ENCODE measurements around the gene PGA3. TPM values are rescaled to one million over a fixed set of nuclear protein-coding genes. Genes with fewer than 3 reads are reported as not detected.
A peak's percentile ranks its signal among the peaks of the same experiment; 100 is the strongest.
"Not testable (repeated sequence)": the region's sequence is repeated elsewhere in the genome, so short reads cannot be mapped to it uniquely, and the experiment has no call there.

Gene PGA3
- not detected in 2 replicates for total RNA-seq (2012; rRNA removed)

GRCh38 chr11:61202950-61203746, at the start of gene PGA3:
Gene PGA3, plus strand, starts transcription at chr11:61203515. Its CDS starts 50 bp downstream, at chr11:61203565.
- H3K4me1 ChIP-seq (ENCODE audit: control insufficient read depth, insufficient read depth, low read length); H3K9ac ChIP-seq (ENCODE audit: low read depth, low read length); H3K4me3 ChIP-seq (ENCODE audit: low read length); H3K36me3 ChIP-seq (ENCODE audit: insufficient read depth, low read length); H3K4me2 ChIP-seq (ENCODE audit: low read length); H3K9me3 ChIP-seq (replicated peaks; ENCODE audit: low read length): not testable (repeated sequence)
- H3K27me3 ChIP-seq (ENCODE audit: control insufficient read depth, insufficient read depth, low read length), result peaks cover 20% of the 10 kb centered on the region

DNA sequence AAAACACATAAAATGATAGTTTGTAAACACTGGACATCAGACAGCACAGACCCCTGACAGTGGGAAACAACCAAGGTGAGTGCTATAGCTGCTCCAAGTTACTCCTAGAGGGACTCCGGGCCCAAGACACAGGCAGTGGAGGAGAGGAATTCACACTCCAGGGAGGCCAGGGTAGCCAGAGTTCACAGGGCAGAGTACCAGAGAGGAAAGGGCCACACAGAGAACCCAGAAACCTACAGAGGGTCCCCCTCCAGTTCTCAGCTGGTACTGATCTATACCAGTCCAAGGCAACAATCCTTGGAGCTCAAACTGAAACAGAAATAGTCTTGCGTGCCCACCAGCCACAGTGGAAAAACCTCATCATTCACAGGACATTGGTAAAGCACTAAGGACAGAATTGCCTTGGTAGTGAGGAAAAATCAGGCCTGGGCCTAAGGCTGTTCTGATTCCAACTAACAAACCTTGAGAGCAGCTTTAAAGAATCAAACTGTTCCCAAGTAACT, 49.7 kb upstream of the PGA3 start:
- H3K27me3 ChIP-seq (ENCODE audit: control insufficient read depth, insufficient read depth, low read length), result no peaks in the 10 kb centered on the region
- H3K9me3 ChIP-seq (replicated peaks; ENCODE audit: low read length), result peaks cover 8% of the 10 kb centered on the region
- H3K4me2 ChIP-seq (ENCODE audit: low read length), result peak overlapping the region; percentile 59
- H3K4me3 ChIP-seq (ENCODE audit: low read length), result peak overlapping the region; percentile 28
- peak overlapping the region; percentile 66 for H3K9ac ChIP-seq (ENCODE audit: low read depth, low read length)
- H3K4me1 ChIP-seq (ENCODE audit: control insufficient read depth, insufficient read depth, low read length), result peaks cover 49% of the 10 kb centered on the region
- peaks cover 6% of the 10 kb centered on the region for H3K36me3 ChIP-seq (ENCODE audit: insufficient read depth, low read length)

- Histone ChIP-seq H3K4me3 (ENCODE audit: low read length) (no peak overlapping the region), H3K9ac (ENCODE audit: low read depth, low read length) (no peak overlapping the region), H3K4me2 (ENCODE audit: low read length) (no peak overlapping the region), H3K36me3 (ENCODE audit: insufficient read depth, low read length) (peaks cover 6% of the 10 kb centered on the region), H3K27me3 (ENCODE audit: control insufficient read depth, insufficient read depth, low read length) (no peaks in the 10 kb centered on the region), H3K9me3 (replicated peaks; ENCODE audit: low read length) (peaks cover 8% of the 10 kb centered on the region), H3K4me1 (ENCODE audit: control insufficient read depth, insufficient read depth, low read length) (peaks cover 53% of the 10 kb centered on the region)
These were observed 48.8 kb upstream of the PGA3 start for GRCh38 chr11:61154528-61154927.

DNA sequence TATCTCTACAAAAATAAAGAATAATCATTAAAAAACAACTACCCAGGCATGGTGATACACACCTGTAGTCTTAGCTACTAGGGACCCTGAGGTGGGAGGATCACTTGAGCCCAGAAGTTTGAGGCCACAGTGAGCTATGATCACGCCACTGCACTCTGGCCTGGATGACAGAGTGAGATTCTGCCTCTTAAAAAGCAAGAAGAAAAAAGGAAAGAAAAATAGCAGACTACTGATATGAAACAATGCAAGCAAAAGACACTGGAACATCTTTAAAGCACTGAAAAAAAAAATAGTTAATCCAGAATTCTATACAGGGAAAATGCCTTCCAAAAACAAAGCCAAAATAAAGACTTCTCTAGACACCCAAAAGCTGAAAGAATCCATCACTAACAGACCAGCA, 48.0 kb upstream of the PGA3 start:
- H3K4me1 ChIP-seq (ENCODE audit: control insufficient read depth, insufficient read depth, low read length), result peaks cover 51% of the 10 kb centered on the region
- no peak overlapping the region for H3K4me3 ChIP-seq (ENCODE audit: low read length)
- H3K36me3 ChIP-seq (ENCODE audit: insufficient read depth, low read length), result peaks cover 6% of the 10 kb centered on the region
- no peak overlapping the region for H3K9ac ChIP-seq (ENCODE audit: low read depth, low read length)
- H3K27me3 ChIP-seq (ENCODE audit: control insufficient read depth, insufficient read depth, low read length), result no peaks in the 10 kb centered on the region
- peaks cover 8% of the 10 kb centered on the region for H3K9me3 ChIP-seq (replicated peaks; ENCODE audit: low read length)
- H3K4me2 ChIP-seq (ENCODE audit: low read length), result no peak overlapping the region

- H3K4me2 ChIP-seq (ENCODE audit: low read length), result no peak overlapping the region
- peaks cover 51% of the 10 kb centered on the region for H3K4me1 ChIP-seq (ENCODE audit: control insufficient read depth, insufficient read depth, low read length)
- no peak overlapping the region for H3K9ac ChIP-seq (ENCODE audit: low read depth, low read length)
- H3K4me3 ChIP-seq (ENCODE audit: low read length), result no peak overlapping the region
- H3K9me3 ChIP-seq (replicated peaks; ENCODE audit: low read length), result peaks cover 8% of the 10 kb centered on the region
- no peaks in the 10 kb centered on the region for H3K27me3 ChIP-seq (ENCODE audit: control insufficient read depth, insufficient read depth, low read length)
- peaks cover 6% of the 10 kb centered on the region for H3K36me3 ChIP-seq (ENCODE audit: insufficient read depth, low read length)
These were observed 47.6 kb upstream of the PGA3 start for GRCh38 chr11:61155741-61156140.

DNA sequence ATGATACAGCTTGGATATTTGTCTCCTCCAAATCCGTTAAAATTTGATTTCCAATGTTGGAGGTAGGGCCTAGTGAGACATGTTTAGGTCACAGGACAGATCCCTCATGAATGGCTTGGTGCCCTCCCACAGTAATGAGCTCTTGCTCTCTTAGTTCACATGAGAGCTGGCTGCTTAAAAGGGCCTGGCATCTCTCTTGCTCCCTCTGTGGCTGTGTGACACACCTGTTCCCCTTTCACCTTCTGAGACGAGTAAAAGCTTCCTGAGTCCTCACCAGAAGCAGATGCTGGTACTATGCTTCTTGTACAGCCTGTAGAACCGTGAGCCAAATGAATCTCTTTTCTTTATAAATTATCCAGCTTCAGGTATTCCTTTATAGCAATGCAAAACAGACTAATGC, 45.6 kb upstream of the PGA3 start:
- Histone ChIP-seq H3K36me3 (ENCODE audit: insufficient read depth, low read length) (peaks cover 6% of the 10 kb centered on the region), H3K9ac (ENCODE audit: low read depth, low read length) (no peak overlapping the region), H3K4me3 (ENCODE audit: low read length) (no peak overlapping the region), H3K27me3 (ENCODE audit: control insufficient read depth, insufficient read depth, low read length) (no peaks in the 10 kb centered on the region), H3K9me3 (replicated peaks; ENCODE audit: low read length) (peaks cover 8% of the 10 kb centered on the region), H3K4me1 (ENCODE audit: control insufficient read depth, insufficient read depth, low read length) (peaks cover 47% of the 10 kb centered on the region), H3K4me2 (ENCODE audit: low read length) (no peak overlapping the region)

GRCh38 chr11:61158691-61159381, 44.5 kb upstream of the PGA3 start:
- no peak overlapping the region for H3K4me3 ChIP-seq (ENCODE audit: low read length)
- H3K9ac ChIP-seq (ENCODE audit: low read depth, low read length), result peak overlapping the region; percentile 31
- H3K27me3 ChIP-seq (ENCODE audit: control insufficient read depth, insufficient read depth, low read length), result no peaks in the 10 kb centered on the region
- H3K4me2 ChIP-seq (ENCODE audit: low read length), result peak overlapping the region; percentile 62
- H3K36me3 ChIP-seq (ENCODE audit: insufficient read depth, low read length), result peaks cover 6% of the 10 kb centered on the region
- H3K4me1 ChIP-seq (ENCODE audit: control insufficient read depth, insufficient read depth, low read length), result peaks cover 36% of the 10 kb centered on the region
- peaks cover 8% of the 10 kb centered on the region for H3K9me3 ChIP-seq (replicated peaks; ENCODE audit: low read length)

DNA sequence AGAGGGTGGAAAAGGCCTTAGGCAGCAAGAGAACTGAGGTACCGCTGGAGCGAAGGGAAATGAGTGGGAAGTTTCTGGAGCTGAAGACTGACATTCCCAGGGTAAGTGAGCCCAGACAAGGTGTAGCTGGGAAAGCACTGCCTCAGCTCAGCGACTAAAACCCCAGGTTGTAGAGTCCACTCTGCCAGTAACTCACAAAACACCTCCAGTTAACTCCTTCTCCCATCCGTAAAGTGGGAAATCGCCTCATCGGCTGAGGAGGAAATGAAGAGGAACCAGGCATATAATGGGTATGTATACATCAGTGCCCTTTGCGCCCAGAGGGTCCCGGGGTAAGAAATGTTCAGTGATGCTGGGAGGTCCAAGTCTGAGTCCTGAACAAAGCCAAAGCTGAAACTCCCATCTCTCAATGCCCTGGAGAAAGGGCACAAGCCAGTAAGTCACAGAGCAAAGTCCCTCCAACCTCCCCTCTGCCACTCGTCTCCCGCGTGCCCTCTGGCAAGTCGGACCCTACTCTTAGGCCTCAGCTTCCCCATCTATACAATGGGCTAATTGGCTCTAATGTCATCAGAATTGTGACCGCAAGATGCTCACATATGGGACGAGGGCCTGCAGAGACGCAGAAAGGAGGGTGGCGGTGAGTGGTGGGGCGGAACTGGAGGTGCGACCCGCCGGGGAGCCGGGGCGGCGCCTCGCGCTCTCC, 42.7 kb upstream of the PGA3 start:
- Histone ChIP-seq H3K9me3 (replicated peaks; ENCODE audit: low read length) (peaks cover 2% of the 10 kb centered on the region), H3K4me1 (ENCODE audit: control insufficient read depth, insufficient read depth, low read length) (peaks cover 31% of the 10 kb centered on the region), H3K9ac (ENCODE audit: low read depth, low read length) (peak overlapping the region; percentile 94), H3K4me3 (ENCODE audit: low read length) (peak overlapping the region; percentile 91), H3K27me3 (ENCODE audit: control insufficient read depth, insufficient read depth, low read length) (peaks cover 3% of the 10 kb centered on the region), H3K36me3 (ENCODE audit: insufficient read depth, low read length) (peaks cover 6% of the 10 kb centered on the region), H3K4me2 (ENCODE audit: low read length) (peak overlapping the region; percentile 97)

GRCh38 chr11:61161190-61162091, 41.9 kb upstream of the PGA3 start, which contains the start of gene VPS37C:
Gene VPS37C, minus strand, starts transcription at chr11:61161426. Its CDS starts 22,597 bp downstream, at chr11:61138829.
- Histone ChIP-seq H3K4me2 (ENCODE audit: low read length) (peak within 1 kb of the TSS; percentile 97), H3K4me3 (ENCODE audit: low read length) (peak within 1 kb of the TSS; percentile 91), H3K27me3 (ENCODE audit: control insufficient read depth, insufficient read depth, low read length) (peaks cover 3% of the 10 kb centered on the region), H3K9ac (ENCODE audit: low read depth, low read length) (peak within 1 kb of the TSS; percentile 94), H3K9me3 (replicated peaks; ENCODE audit: low read length) (no peaks in the 10 kb centered on the region), H3K36me3 (ENCODE audit: insufficient read depth, low read length) (peaks cover 6% of the 10 kb centered on the region), H3K4me1 (ENCODE audit: control insufficient read depth, insufficient read depth, low read length) (peaks cover 31% of the 10 kb centered on the region)

DNA sequence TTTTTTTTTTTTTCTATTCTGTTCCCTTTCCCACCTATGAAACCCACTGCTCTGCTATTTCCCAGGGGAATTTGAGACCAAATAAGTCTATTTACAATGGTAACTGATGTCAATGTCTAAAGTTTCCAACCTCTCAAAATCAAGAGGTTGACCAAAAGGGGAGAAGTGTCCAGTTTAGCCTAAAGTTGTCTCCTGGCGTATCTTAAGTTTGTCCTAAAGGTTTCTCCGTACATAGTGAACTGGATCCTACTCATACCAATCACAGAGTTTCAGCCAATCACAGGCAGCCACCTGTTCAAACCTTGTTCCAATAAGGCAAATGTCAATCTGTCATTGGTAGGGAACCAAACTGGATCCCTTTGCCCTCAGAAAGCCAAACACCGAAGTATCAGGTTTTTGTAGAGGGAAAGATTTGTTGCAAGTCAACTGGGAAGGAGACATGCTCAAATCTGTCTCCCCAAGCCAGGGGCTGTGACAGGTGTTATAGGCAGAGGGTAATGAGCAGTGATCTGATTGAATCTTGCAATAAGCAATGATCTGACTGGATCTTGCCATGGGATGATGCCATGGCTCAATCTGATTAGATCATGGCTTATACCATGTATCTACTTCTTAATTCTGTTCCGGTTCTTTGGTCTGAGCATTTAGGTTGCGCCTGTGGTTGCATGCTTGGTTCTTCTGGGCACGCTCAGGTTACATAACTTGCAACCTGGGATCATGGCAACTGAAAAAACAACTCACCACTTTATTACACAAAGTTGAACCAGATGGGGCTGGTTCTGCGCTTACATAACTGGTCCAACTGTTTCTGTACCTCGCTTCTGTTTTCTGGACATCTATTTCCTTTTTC, 41.0 kb upstream of the PGA3 start:
- peaks cover 6% of the 10 kb centered on the region for H3K36me3 ChIP-seq (ENCODE audit: insufficient read depth, low read length)
- peak overlapping the region; percentile 97 for H3K4me2 ChIP-seq (ENCODE audit: low read length)
- H3K4me3 ChIP-seq (ENCODE audit: low read length), result peak overlapping the region; percentile 91
- no peaks in the 10 kb centered on the region for H3K9me3 ChIP-seq (replicated peaks; ENCODE audit: low read length)
- H3K9ac ChIP-seq (ENCODE audit: low read depth, low read length), result peak overlapping the region; percentile 94
- peaks cover 31% of the 10 kb centered on the region for H3K4me1 ChIP-seq (ENCODE audit: control insufficient read depth, insufficient read depth, low read length)
- H3K27me3 ChIP-seq (ENCODE audit: control insufficient read depth, insufficient read depth, low read length), result peaks cover 5% of the 10 kb centered on the region
